ENCODE results near the gene FAM163B. TPM values are rescaled to one million over a fixed set of nuclear protein-coding genes. Genes with fewer than 3 reads are reported as not detected.

Gene FAM163B
- total and polyA plus RNA-seq, 2 donors (not counting 3 experiments of a cell fraction or from before 2014, with no cell fraction given): not detected

DNA sequence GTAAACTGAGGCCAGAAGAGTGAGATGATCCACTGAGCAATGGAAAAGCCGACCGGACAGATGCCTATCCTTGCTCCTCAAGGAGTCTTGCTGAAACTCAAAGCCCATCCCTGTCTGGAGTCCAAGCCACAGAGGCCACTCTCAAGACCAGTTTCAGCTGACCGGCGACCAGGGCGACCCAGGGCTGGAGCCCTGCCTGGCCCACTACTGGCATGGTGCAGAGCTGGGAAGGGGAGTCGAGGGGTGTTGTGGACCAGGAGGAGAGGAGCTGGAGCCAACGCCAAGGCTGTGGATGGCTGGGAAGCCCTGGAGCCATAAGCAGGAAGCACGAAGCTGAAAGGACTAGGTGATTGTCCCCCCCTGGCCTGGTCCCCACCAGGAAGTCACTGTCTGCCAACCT is 22.1 kb downstream of the FAM163B start:
- no peak for DNase-seq (ENCODE audit: low read depth, low spot score)
- FAIRE-seq: no peak
- Histone ChIP-seq H3K9me3 (replicated peaks; ENCODE audit: control insufficient read depth, insufficient read depth, low read length) (no peaks in the 10 kb centered on the region), H3K36me3 (ENCODE audit: control insufficient read depth in 2 of 2, extremely low read depth in 1 of 2, insufficient read depth in 2 of 2, low read length in 2 of 2) (no peaks in the 10 kb centered on the region), H3K9me1 (replicated peaks; ENCODE audit: control insufficient read depth, extremely low read depth, insufficient read depth, low read length) (no peaks in the 10 kb centered on the region), H3K79me2 (ENCODE audit: control insufficient read depth, insufficient read depth, low read length) (no peaks in the 10 kb centered on the region), H3K4me1 (ENCODE audit: control insufficient read depth, extremely low read depth, insufficient read depth, low read length) (no peaks in the 10 kb centered on the region), H4K20me1 (replicated peaks; ENCODE audit: control insufficient read depth, extremely low read depth, insufficient read depth, low read length) (no peaks in the 10 kb centered on the region), H3K27me3 (ENCODE audit: control insufficient read depth in 2 of 2, insufficient read depth in 2 of 2, low read length in 2 of 2) (peaks cover 2 to 4% of the 10 kb centered on the region in 2 experiments), H3K4me2 (ENCODE audit: insufficient read depth, low read length) (no peak overlapping the region), H3K9ac (replicated peaks; ENCODE audit: extremely low read depth, insufficient read depth, low read length) (no peak overlapping the region), H3K27ac (ENCODE audit: insufficient read depth, low read depth, low read length) (no peak overlapping the region), H2AFZ (ENCODE audit: low read depth, low read length) (no peak overlapping the region), H3K4me3 (replicated peaks in 1 of 3; ENCODE audit: insufficient read depth in 1 of 3, low read depth in 1 of 3, low read length in 3 of 3) (no peak overlapping the region)
- no TSS peak for BruUV-seq (replicated peaks)
- CTCF ChIA-PET: no interaction called here
- dilution Hi-C loops (cut with MboI; ENCODE audit: extremely low pct_ligation_motif_present, low sequenced_read_pairs): no loop called here
- intact Hi-C loops (cut with micrococcal nuclease): no loop called here
- TF ChIP-seq, protein P1, sequence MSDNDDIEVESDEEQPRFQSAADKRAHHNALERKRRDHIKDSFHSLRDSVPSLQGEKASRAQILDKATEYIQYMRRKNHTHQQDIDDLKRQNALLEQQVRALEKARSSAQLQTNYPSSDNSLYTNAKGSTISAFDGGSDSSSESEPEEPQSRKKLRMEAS (IDR thresholded peaks at IDR 0.05; ENCODE audit: insufficient read depth, insufficient read length): no peak
- no peak for TF ChIP-seq MYC (IDR thresholded peaks at IDR 0.05; ENCODE audit: low read depth, low read length)
- TF ChIP-seq POLR2AphosphoS5 (IDR thresholded peaks at IDR 0.05; ENCODE audit: insufficient read depth, low read depth, low read length): no peak
- TF ChIP-seq GATA2 (IDR thresholded peaks at IDR 0.05; ENCODE audit: insufficient read depth, insufficient read length, low read depth, low read length): no peak
- no peak for TF ChIP-seq FOS (IDR thresholded peaks at IDR 0.05; ENCODE audit: borderline replicate concordance, insufficient read depth, low read length)
- TF ChIP-seq, protein P2, sequence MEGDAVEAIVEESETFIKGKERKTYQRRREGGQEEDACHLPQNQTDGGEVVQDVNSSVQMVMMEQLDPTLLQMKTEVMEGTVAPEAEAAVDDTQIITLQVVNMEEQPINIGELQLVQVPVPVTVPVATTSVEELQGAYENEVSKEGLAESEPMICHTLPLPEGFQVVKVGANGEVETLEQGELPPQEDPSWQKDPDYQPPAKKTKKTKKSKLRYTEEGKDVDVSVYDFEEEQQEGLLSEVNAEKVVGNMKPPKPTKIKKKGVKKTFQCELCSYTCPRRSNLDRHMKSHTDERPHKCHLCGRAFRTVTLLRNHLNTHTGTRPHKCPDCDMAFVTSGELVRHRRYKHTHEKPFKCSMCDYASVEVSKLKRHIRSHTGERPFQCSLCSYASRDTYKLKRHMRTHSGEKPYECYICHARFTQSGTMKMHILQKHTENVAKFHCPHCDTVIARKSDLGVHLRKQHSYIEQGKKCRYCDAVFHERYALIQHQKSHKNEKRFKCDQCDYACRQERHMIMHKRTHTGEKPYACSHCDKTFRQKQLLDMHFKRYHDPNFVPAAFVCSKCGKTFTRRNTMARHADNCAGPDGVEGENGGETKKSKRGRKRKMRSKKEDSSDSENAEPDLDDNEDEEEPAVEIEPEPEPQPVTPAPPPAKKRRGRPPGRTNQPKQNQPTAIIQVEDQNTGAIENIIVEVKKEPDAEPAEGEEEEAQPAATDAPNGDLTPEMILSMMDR (IDR thresholded peaks at IDR 0.05; ENCODE audit: extremely low read depth in 1 of 2, insufficient read depth in 1 of 2, low read depth in 1 of 2, low read length in 2 of 2): no peak
- TF ChIP-seq JUN (IDR thresholded peaks at IDR 0.05; ENCODE audit: borderline replicate concordance, insufficient read depth, insufficient read length, low read depth): no peak
- TF ChIP-seq EZH2 (IDR thresholded peaks at IDR 0.05; ENCODE audit: borderline replicate concordance, low read depth, low read length, severe bottlenecking): no peak
- no peak for TF ChIP-seq POLR2A (IDR thresholded peaks at IDR 0.05; ENCODE audit: low read depth, low read length)
- POLR2A ChIA-PET: no interaction called here

All from endothelial cell of umbilical vein (primary cell).